Measurements from ENCODE around the gene CPSF2. TPM values are rescaled to one million over a fixed set of nuclear protein-coding genes. Genes with fewer than 3 reads are reported as not detected.

CPSF2 gene
- total RNA-seq, 2 donors from 2014 or later = 59.8 to 64.6 TPM

DNA sequence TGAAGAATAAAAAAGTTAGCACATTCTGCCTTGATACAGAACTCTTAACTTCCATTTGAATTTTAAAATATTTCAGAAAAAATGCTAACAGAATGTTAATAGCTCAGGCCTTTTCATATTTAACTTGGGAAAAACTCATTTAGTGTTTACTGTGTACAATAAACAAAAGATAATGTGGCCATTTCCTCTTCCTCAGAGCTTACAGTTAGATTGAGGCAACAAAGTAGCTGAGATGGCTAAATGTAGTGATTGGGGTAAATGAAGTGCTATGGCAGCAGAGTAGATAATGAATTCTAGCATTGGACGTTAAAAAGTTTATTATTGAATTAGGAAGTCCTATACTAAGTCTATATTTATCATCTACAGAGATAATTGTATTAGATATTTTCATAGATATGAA is 12.7 kb downstream of the CPSF2 start:
- Histone ChIP-seq H3K27me3 (no peaks in the 10 kb centered on the region), H3K9me3 (no peaks in the 10 kb centered on the region), H3K4me3 (no peak overlapping the region), H3K9ac (ENCODE audit: low read depth in 2 of 2, low read length in 2 of 2) (no peak overlapping the region), H3K36me3 (peaks cover 7% of the 10 kb centered on the region), H3K4me1 (no peaks in the 10 kb centered on the region), H3K27ac (no peak overlapping the region)
- TF ChIP-seq CTCF (IDR thresholded peaks at IDR 0.05) = no peak
- intact Hi-C loops (cut with DNase I) = loop anchor here (10.0 kb wide), 1 partner anchor 320 kb away; no protein-coding TSS in a partner anchor
- no peak for DNase-seq

DNA sequence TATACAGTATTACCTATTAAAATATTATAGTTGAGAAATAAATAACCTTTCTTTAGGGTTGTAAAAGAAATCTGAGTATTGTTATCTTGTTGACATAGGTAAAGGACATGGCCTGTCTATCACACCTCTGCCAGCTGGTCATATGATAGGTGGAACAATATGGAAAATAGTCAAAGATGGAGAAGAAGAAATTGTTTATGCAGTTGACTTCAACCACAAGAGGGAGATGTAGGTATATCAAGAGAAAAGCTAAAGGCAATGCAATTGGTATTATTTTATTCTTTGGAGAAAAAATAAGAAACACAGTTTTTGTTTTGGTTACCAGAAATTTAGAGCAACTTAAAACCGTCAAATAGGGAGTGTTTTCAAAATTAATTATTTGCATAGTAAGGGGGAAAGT is 13.5 kb downstream of the CPSF2 start:
- DNase-seq = no peak
- intact Hi-C loops (cut with DNase I) = loop anchor here (10.0 kb wide), 1 partner anchor 320 kb away; no protein-coding TSS in a partner anchor
- no peaks in the 10 kb centered on the region for H3K27me3 ChIP-seq
- TF ChIP-seq CTCF (IDR thresholded peaks at IDR 0.05) = peak; percentile 47
- peaks cover 7% of the 10 kb centered on the region for H3K36me3 ChIP-seq
- no peaks in the 10 kb centered on the region for H3K9me3 ChIP-seq
- H3K4me1 ChIP-seq = no peaks in the 10 kb centered on the region
- H3K27ac ChIP-seq = no peak overlapping the region
- no peak overlapping the region for H3K4me3 ChIP-seq
- H3K9ac ChIP-seq (ENCODE audit: low read depth in 2 of 2, low read length in 2 of 2) = no peak overlapping the region

DNA sequence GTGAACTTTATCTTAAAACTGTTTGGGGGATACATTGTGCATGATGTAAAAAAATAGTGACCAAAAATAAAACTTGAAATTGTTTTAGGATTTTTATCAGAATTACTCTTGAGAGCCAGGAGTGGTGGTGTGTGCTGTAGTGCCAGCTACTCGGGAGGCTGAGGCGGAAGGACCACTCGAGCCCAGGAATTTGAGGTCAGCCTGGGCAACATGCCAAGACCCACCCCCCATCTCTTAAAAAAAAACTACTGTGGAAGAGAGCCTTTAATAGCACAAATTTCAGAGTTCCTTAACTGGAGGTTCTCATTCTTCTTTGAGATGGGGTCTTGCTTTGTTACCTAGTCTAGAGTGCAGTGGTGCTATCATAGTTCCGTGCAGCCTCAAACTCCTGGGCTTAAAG is 21.5 kb downstream of the CPSF2 start:
- H3K4me3 ChIP-seq = no peak overlapping the region
- no peak overlapping the region for H3K9ac ChIP-seq (ENCODE audit: low read depth in 2 of 2, low read length in 2 of 2)
- H3K4me1 ChIP-seq = no peaks in the 10 kb centered on the region
- H3K27me3 ChIP-seq = no peaks in the 10 kb centered on the region
- no peak for TF ChIP-seq CTCF (IDR thresholded peaks at IDR 0.05)
- DNase-seq = no peak
- H3K9me3 ChIP-seq = no peaks in the 10 kb centered on the region
- peaks cover 10% of the 10 kb centered on the region for H3K36me3 ChIP-seq
- H3K27ac ChIP-seq = no peak overlapping the region
- intact Hi-C loops (cut with DNase I) = no loop called here

DNA sequence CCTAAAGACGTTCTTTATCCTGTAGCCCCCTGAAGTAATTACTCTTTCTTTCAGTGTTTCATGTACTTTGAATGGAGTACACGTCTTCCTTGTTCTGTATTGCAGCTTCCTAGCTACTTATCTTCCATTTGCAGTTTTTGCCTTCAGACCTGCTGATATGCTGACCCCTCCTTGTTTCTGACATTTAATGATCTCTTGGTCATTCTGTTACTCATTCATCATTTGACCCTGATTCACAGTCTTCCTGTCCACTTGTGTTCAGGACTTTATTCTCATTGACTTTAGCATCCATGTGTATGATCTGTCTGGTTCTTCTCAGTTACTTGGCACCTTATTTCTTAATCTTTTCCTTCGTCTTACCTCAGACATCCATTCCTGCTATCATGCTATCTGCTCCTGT is 22.2 kb downstream of the CPSF2 start:
- no peak for DNase-seq
- peaks cover 9% of the 10 kb centered on the region for H3K36me3 ChIP-seq
- H3K27me3 ChIP-seq = no peaks in the 10 kb centered on the region
- H3K9me3 ChIP-seq = no peaks in the 10 kb centered on the region
- H3K4me3 ChIP-seq = no peak overlapping the region
- TF ChIP-seq CTCF (IDR thresholded peaks at IDR 0.05) = no peak
- no peak overlapping the region for H3K27ac ChIP-seq
- H3K4me1 ChIP-seq = no peaks in the 10 kb centered on the region
- intact Hi-C loops (cut with DNase I) = no loop called here
- no peak overlapping the region for H3K9ac ChIP-seq (ENCODE audit: low read depth in 2 of 2, low read length in 2 of 2)

DNA sequence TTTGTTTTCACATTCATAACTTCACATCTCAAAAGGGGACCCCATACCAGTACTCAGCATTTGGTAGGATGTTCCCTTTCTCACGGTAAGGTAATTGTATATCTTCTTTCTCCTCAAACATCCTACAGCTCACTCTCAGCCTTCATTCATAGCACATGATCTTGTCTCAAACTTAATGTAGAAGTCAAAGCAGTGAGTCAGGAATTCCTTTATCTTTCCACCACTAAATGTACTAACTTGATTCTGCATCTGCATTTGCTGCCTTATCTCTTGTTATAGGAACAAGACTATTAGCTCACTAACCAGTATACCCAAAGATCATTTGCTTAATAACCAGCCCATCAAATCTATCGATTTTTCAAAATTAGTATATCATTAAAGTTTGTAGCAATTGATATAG is 22.9 kb downstream of the CPSF2 start:
- Histone ChIP-seq H3K4me3 (no peak overlapping the region), H3K27me3 (no peaks in the 10 kb centered on the region), H3K36me3 (peaks cover 9% of the 10 kb centered on the region), H3K9me3 (no peaks in the 10 kb centered on the region), H3K27ac (no peak overlapping the region), H3K4me1 (no peaks in the 10 kb centered on the region), H3K9ac (ENCODE audit: low read depth in 2 of 2, low read length in 2 of 2) (no peak overlapping the region)
- intact Hi-C loops (cut with DNase I) = no loop called here
- no peak for TF ChIP-seq CTCF (IDR thresholded peaks at IDR 0.05)
- DNase-seq = no peak

DNA sequence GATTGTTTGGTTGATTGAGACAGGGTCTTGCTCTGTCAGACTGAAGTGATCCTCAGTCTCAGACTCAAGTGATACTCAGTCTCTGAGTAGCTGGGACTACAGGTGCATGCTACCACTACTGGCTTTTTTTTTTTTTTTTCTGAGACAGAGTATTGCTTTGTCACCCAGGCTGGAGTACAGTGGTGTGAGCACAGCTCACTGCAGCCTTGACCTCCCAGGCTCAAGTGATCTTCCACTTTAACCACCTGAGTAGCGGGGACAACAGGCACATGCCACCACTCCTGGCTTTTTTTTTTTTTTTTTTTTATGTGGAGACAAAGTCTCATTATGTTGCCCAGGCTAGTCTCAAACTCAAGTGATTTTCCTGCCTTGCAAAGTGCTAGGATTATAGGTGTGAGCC is 31.8 kb downstream of the CPSF2 start:
- Histone ChIP-seq H3K4me1 (no peaks in the 10 kb centered on the region), H3K36me3 (peaks cover 10% of the 10 kb centered on the region), H3K9me3 (no peaks in the 10 kb centered on the region), H3K4me3 (no peak overlapping the region), H3K9ac (ENCODE audit: low read depth in 2 of 2, low read length in 2 of 2) (no peak overlapping the region), H3K27me3 (no peaks in the 10 kb centered on the region), H3K27ac (no peak overlapping the region)
- no peak for TF ChIP-seq CTCF (IDR thresholded peaks at IDR 0.05)
- DNase-seq = no peak
- intact Hi-C loops (cut with DNase I) = no loop called here
